Measurements from ENCODE around the gene MTREX.

The MTREX gene

GRCh38 chr5:55324815-55325418 is 17.1 kb downstream of the MTREX start:
- in situ Hi-C loops (cut with MboI; ENCODE audit: low sequenced_read_pairs): no loop called here

DNA sequence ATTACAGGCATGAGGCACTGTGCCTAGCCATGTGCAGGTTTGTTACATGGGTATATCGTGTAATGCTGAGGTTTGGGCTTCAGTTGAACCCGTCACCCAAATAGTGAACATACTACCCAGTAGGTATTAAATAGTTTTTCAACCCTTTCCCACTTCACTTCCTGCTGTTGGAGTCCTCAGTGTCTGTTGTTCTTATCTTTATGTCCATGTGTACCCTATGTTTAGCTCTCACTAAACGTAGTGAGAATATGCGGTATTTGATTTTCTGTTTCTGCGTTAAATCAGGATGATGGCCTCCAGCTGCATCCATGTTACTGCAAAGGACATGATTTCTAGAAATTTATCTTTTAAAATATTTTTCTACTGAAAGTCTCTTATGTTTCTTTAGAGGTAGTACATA is 17.8 kb downstream of the MTREX start:
- in situ Hi-C loops (cut with MboI; ENCODE audit: low sequenced_read_pairs): no loop called here

- in situ Hi-C loops (cut with MboI; ENCODE audit: low sequenced_read_pairs): no loop called here
Observed at GRCh38 chr5:55327281-55327680, 19.5 kb downstream of the MTREX start.

GRCh38 chr5:55331321-55331720 is 23.5 kb downstream of the MTREX start:
- in situ Hi-C loops (cut with MboI; ENCODE audit: low sequenced_read_pairs): no loop called here

DNA sequence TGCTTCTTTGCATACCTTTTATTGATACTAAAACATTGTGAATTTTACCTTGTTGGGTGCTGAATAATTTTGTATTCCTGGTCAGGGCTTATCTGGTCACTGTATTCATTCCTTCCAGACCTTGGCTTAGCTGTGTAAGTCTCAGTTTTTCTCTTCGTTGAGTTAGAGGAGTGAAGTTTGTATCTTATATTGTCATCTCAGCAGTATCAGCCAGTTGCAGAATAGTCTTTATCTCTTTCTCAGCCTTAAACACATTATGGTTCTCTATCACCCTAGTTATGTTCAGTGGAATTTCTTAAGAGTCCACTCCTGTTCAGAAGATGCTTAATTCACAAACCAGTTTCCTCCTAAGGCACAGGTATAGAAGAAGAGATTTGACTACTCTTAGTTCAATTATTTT is 25.2 kb downstream of the MTREX start:
- in situ Hi-C loops (cut with MboI; ENCODE audit: low sequenced_read_pairs): no loop called here

DNA sequence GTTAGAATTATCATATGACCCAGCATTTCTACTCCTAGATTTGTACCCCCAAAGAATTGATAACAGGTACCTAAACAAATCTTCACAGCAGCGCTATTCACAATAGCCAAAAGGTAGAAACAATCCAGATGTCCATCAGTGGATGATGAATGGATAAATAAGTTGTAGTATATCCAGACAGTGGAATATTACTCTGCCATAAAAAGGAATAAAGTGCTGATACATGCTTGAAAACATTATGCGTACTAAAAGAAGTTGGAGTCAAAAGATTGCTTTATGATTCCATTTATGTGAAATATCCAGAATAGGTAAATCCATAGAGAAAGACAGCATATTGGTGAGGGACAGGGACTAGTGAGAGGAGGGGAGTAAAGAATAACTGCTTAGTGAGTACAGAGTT is 26.0 kb downstream of the MTREX start:
- in situ Hi-C loops (cut with MboI; ENCODE audit: low sequenced_read_pairs): no loop called here

DNA sequence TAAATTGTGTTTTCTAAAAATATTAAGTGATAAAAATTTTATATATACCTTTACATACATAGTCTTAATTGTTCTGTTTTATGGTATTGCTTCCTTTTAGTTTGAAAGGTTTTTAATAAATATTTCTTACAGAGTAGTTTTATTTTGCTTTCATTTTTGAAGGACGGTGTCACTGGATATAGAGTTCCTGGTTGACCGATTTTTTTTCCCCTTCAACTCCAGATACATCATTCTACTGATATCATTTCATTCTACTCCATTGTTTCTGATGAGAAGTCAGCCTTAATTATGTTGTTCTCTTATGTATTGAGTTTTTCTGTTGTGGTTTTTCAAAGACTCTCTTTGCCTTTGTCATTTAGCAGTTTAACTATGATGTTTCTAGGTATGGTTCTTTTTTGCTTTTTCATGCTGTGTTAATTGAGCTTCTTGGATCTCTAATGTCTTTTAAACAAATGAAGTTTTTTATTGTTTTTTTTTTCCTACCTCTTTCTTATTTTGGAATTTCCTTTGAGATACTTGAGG is 30.4 kb downstream of the MTREX start:
- in situ Hi-C loops (cut with MboI; ENCODE audit: low sequenced_read_pairs): no loop called here

GRCh38 chr5:55338810-55339243 is 31.0 kb downstream of the MTREX start:
- in situ Hi-C loops (cut with MboI; ENCODE audit: low sequenced_read_pairs): no loop called here

GRCh38 chr5:55343107-55343506 is 35.3 kb downstream of the MTREX start:
- in situ Hi-C loops (cut with MboI; ENCODE audit: low sequenced_read_pairs): no loop called here

GRCh38 chr5:55343609-55344008 is 35.8 kb downstream of the MTREX start:
- in situ Hi-C loops (cut with MboI; ENCODE audit: low sequenced_read_pairs): no loop called here

DNA sequence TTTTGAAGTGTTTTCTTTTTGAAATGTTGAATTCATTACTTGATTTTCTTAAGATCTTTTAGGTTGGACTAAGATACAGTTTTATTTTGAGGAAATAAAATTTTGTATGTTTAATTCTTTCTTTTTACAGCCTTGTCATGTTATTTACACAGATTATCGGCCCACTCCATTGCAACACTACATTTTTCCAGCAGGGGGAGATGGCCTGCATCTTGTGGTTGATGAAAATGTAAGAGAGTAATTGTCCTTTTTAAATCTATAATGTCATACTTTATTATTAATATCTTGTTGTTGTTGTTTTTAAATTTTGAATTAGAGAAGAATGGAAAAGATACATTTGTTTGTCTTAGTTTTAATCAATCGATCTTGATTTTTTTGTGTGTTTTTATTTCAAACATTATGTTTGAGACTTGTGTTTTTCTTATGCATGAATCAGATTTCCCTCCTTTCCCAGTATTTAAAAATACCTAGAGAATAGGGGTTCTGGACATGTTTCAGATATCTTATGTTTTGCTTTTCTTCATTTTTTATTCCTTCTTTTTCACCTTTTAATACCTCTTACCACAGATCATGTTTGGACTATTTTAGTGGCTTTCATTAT is 36.7 kb downstream of the MTREX start:
- in situ Hi-C loops (cut with MboI; ENCODE audit: low sequenced_read_pairs): no loop called here

GRCh38 chr5:55345327-55345726 is 37.5 kb downstream of the MTREX start:
- in situ Hi-C loops (cut with MboI; ENCODE audit: low sequenced_read_pairs): no loop called here

DNA sequence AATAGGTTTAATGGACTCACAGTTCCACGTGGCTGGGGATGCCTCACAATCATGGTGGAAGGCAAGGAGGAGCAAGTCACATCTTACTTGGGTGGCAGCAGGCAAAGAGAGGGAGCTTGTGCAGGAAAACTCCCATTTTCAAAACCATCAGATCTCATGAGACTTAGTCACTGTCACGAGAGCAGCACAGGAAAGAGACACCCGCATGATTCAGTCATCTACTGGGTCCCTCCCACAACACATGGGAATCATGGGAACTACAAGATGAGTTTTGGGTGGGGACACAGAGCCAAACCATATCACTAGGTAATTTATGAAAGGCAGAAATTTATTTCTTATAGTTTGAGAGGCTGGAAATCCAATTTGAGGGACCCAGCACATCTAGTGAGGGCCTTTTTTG is 40.0 kb downstream of the MTREX start:
- in situ Hi-C loops (cut with MboI; ENCODE audit: low sequenced_read_pairs): no loop called here

DNA sequence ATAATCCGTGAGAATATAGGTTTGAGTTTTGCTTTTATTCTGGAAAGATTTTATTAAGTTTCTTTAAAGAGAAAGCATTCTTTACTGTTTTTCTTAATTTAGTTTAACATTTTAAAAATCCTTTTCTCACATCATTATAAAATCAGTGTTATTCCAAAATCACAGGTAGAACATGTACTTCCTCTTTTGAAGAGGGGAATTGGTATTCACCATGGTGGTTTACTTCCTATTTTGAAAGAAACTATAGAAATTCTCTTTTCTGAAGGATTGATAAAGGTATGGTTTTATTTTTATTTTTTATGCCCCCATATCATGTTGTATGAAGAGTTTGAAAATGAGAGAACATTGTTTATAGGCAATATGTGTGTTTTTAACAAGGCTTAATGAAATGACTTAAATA is 43.0 kb downstream of the MTREX start:
- in situ Hi-C loops (cut with MboI; ENCODE audit: low sequenced_read_pairs): no loop called here

GRCh38 chr5:55356896-55357295 is 49.1 kb downstream of the MTREX start:
- in situ Hi-C loops (cut with MboI; ENCODE audit: low sequenced_read_pairs): no loop called here

- in situ Hi-C loops (cut with MboI; ENCODE audit: low sequenced_read_pairs): no loop called here
Observed at GRCh38 chr5:55360190-55360589, 52.4 kb downstream of the MTREX start.

DNA sequence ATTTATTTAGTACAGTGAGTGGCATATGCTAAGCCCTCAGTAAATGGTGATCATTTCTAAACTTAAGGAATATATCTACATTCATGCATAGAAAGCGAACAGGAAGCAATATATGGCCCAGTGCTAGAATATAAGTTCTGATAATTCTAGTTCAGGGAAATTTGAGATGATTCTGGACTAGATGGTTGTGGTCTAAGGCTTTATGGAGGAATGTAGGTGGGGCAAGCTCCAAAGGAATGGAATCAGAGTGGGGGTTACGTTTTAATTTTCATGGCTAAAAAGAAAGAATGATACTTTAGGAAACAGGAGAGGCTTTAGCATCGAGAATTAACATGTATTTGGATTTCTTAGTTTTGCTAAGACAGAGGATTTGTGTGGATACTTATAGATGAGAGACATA is 56.1 kb downstream of the MTREX start:
- in situ Hi-C loops (cut with MboI; ENCODE audit: low sequenced_read_pairs): no loop called here

DNA sequence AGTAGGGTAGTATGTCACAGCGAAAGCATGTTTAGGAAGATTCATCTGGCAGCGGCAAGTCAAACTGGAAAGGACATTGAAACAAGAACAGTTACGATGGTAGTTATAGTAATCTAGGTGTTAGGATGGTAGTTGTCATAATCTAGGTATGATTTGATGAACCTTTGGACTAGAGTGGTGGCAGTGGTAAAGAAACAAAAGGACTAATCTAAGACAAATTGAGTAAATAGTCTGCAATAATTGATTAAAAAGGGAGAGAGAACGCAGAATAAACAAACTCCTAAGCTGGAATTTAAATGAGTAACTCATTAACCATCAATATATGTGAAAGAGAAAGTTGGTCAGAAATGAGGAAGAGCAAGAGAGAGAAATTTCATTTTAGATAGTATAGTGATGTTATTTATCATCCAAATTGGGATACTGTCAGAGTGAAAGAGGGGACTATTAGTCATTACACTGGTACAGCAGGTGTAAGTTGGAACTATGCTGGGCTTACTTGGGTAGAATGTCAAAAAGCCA is 56.8 kb downstream of the MTREX start:
- in situ Hi-C loops (cut with MboI; ENCODE audit: low sequenced_read_pairs): no loop called here

- in situ Hi-C loops (cut with MboI; ENCODE audit: low sequenced_read_pairs): no loop called here
Observed at GRCh38 chr5:55370291-55370925, 62.6 kb downstream of the MTREX start.

- in situ Hi-C loops (cut with MboI; ENCODE audit: low sequenced_read_pairs): no loop called here
Observed at GRCh38 chr5:55371145-55371544, 63.4 kb downstream of the MTREX start.

DNA sequence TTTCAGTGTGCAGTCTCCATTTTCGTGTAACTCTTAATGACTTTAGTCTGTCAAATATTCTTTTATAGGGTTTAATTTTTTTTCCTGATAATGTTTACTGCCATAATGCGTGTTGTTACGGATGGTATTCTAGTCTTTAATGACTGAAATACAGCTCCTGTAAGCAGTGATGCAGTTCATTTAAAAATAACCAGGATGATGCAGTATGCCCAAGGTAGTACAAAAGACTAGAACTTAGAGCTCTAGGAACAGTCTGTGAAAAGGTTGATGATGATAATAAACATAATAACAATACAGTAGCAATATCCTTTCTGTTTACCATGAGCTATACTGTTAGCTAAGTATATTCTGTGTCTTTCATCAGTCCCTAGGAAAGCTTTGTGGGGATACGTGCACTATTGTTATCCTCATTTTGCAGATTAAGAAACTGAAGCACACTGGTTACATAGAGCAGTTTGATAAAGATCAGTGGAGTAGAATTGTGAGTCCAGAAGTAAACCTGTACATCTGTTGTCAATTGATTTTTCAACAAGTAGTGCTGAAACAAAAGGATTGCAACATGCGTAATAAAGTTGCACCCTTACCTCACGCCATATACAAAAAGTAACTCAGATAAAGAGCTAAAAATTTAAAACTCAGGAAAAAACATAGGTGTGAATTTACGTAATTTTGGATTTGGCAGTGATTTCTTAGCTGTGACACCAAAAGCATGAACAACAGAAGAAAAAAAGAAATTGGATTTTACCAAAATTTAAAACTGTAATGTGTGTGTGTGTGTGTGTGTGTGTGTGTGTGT is 64.5 kb downstream of the MTREX start:
- in situ Hi-C loops (cut with MboI; ENCODE audit: low sequenced_read_pairs): no loop called here
